Mononuclear cell (primary cell): Measurements from ENCODE around the gene NOS2. TPM values are rescaled to one million over a fixed set of nuclear protein-coding genes. Genes with fewer than 3 reads are reported as not detected.
A peak's percentile ranks its signal among the peaks of the same experiment; 100 is the strongest.

Experiments used
- H3K27me3 ChIP-seq: 2 replicates; pipeline ENCODE4 v1.6.0; 2011; ENCODE audit warnings: low read length, control low read depth; ENCODE audit not compliant: insufficient read depth
- H3K4me1 ChIP-seq: 2 replicates; pipeline ENCODE4 v1.5.1; 2011; ENCODE audit warnings: mild to moderate bottlenecking, low read length, control low read depth; ENCODE audit not compliant: insufficient read depth
- H3K4me3 ChIP-seq: 2 replicates; pipeline ENCODE4 v1.5.1; 2011; ENCODE audit warnings: mild to moderate bottlenecking, low read length, moderate library complexity
- H3K9me3 ChIP-seq: 2 replicates; pipeline ENCODE4 v1.5.1; 2011; ENCODE audit warnings: low read depth, mild to moderate bottlenecking, control low read depth, low read length
- total RNA-seq: library from RNA; depleted of rRNA; stranded (reverse); fragments of >200 nt; gene quantifications from one replicate; pipeline ENCODE4 v1.2.3, GENCODE V29; 2012

The NOS2 gene
- total RNA-seq, 1 donor: not detected

GRCh38 chr17:27807567-27808470 lies 7.5 kb upstream of the NOS2 start:
- Histone ChIP-seq H3K4me1 (peaks cover 42% of the 10 kb centered on the region), H3K9me3 (no peaks in the 10 kb centered on the region), H3K27me3 (no peaks in the 10 kb centered on the region), H3K4me3 (no peak overlapping the region)

GRCh38 chr17:27805520-27806146 lies 5.3 kb upstream of the NOS2 start:
- H3K27me3 ChIP-seq: no peaks in the 10 kb centered on the region
- H3K4me3 ChIP-seq: peak overlapping the region; percentile 35

GRCh38 chr17:27804113-27804512 lies 3.8 kb upstream of the NOS2 start:
- H3K4me3 ChIP-seq: no peak overlapping the region
- H3K4me1 ChIP-seq: peaks cover 35% of the 10 kb centered on the region
- H3K27me3 ChIP-seq: no peaks in the 10 kb centered on the region
- H3K9me3 ChIP-seq: no peaks in the 10 kb centered on the region

More at GRCh38 chr17:27805520-27806146, 5.3 kb upstream of the NOS2 start:
- Histone ChIP-seq H3K9me3 (no peaks in the 10 kb centered on the region), H3K4me1 (peaks cover 42% of the 10 kb centered on the region)

GRCh38 chr17:27802962-27803680 lies 2.8 kb upstream of the NOS2 start:
- Histone ChIP-seq H3K4me1 (peaks cover 26% of the 10 kb centered on the region), H3K9me3 (no peaks in the 10 kb centered on the region), H3K27me3 (no peaks in the 10 kb centered on the region), H3K4me3 (no peak overlapping the region)

- H3K27me3 ChIP-seq: no peaks in the 10 kb centered on the region
These were observed 1.7 kb upstream of the NOS2 start for GRCh38 chr17:27802033-27802432.

GRCh38 chr17:27798376-27798775 lies 2.0 kb downstream of the NOS2 start:
- Histone ChIP-seq H3K27me3 (peaks cover 23% of the 10 kb centered on the region), H3K4me1 (peaks cover 4% of the 10 kb centered on the region), H3K4me3 (no peak overlapping the region), H3K9me3 (no peaks in the 10 kb centered on the region)

More at GRCh38 chr17:27802033-27802432, 1.7 kb upstream of the NOS2 start:
- no peaks in the 10 kb centered on the region for H3K9me3 ChIP-seq
- H3K4me3 ChIP-seq: no peak overlapping the region
- H3K4me1 ChIP-seq: peaks cover 18% of the 10 kb centered on the region

- peaks cover 6% of the 10 kb centered on the region for H3K4me1 ChIP-seq
- peaks cover 26% of the 10 kb centered on the region for H3K27me3 ChIP-seq
- H3K4me3 ChIP-seq: no peak overlapping the region
- no peaks in the 10 kb centered on the region for H3K9me3 ChIP-seq
These were observed 2.8 kb downstream of the NOS2 start for GRCh38 chr17:27797390-27798091.

GRCh38 chr17:27793906-27794569 lies 6.3 kb downstream of the NOS2 start:
- H3K4me1 ChIP-seq: peaks cover 6% of the 10 kb centered on the region

GRCh38 chr17:27793168-27793905 lies 7.0 kb downstream of the NOS2 start:
- Histone ChIP-seq H3K27me3 (peaks cover 40% of the 10 kb centered on the region), H3K4me1 (peaks cover 6% of the 10 kb centered on the region), H3K9me3 (no peaks in the 10 kb centered on the region), H3K4me3 (no peak overlapping the region)

More at GRCh38 chr17:27793906-27794569, 6.3 kb downstream of the NOS2 start:
- peaks cover 40% of the 10 kb centered on the region for H3K27me3 ChIP-seq
- H3K9me3 ChIP-seq: no peaks in the 10 kb centered on the region
- no peak overlapping the region for H3K4me3 ChIP-seq

- no peaks in the 10 kb centered on the region for H3K9me3 ChIP-seq
- peaks cover 6% of the 10 kb centered on the region for H3K4me1 ChIP-seq
- peaks cover 40% of the 10 kb centered on the region for H3K27me3 ChIP-seq
- H3K4me3 ChIP-seq: no peak overlapping the region
These were observed 8.2 kb downstream of the NOS2 start for GRCh38 chr17:27792095-27792494.

- Histone ChIP-seq H3K9me3 (no peaks in the 10 kb centered on the region), H3K27me3 (peaks cover 21% of the 10 kb centered on the region), H3K4me3 (no peak overlapping the region), H3K4me1 (peaks cover 6% of the 10 kb centered on the region)
These were observed 11.4 kb downstream of the NOS2 start for GRCh38 chr17:27788919-27789318.

- H3K4me3 ChIP-seq: no peak overlapping the region
- H3K9me3 ChIP-seq: no peaks in the 10 kb centered on the region
- no peaks in the 10 kb centered on the region for H3K27me3 ChIP-seq
- H3K4me1 ChIP-seq: no peaks in the 10 kb centered on the region
These were observed 16.6 kb downstream of the NOS2 start for GRCh38 chr17:27783440-27784350.

GRCh38 chr17:27782791-27783206 lies 17.5 kb downstream of the NOS2 start:
- H3K4me1 ChIP-seq: no peaks in the 10 kb centered on the region
- no peaks in the 10 kb centered on the region for H3K9me3 ChIP-seq

More at GRCh38 chr17:27782791-27783206, 17.5 kb downstream of the NOS2 start:
- H3K27me3 ChIP-seq: no peaks in the 10 kb centered on the region
- no peak overlapping the region for H3K4me3 ChIP-seq
